ENCODE data around the gene MEGF9.
A peak's percentile ranks its signal among the peaks of the same experiment; 100 is the strongest.

MEGF9 gene

DNA sequence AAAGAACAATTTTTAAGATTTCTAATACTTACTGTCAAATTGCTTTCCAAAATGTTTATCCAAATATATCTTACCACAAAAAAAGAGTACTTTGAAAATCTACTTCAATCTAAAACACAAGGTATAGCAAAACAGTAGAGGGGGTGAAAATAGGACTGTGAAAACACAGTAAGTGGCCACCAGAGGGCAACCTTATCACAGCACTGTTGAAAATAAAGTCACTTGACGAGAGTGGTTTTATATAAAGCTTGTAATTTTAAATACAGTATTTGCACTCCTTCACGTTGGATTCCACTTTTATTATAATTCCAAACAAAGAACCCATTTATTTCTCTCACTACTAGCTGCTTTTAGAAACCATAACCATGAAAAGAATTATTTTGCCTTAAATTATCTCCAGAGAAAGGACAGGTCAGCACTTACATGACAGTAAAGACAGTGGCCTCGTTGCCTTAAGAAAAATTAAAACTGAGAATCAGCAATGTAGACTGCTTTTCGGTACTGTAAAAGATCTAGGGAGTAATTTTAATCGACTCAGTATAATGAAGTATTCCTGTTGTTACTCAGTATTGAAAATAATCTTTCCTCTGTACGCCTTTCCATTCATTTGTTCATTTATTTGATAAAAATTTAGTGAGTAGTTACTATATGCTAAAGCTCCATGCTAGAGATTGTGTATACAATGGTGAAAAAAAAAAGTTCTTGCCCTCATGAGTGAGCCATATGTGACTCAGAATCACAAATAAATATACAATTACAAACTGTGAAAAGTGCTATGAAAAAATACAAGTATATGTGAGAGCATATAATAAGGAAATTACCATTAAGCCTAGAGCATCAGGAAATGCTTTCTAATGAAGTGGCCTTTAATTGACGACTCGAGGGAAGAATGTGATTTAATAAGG is 94.3 kb downstream of the MEGF9 start:
- DNase-seq, result peak; percentile 68

DNA sequence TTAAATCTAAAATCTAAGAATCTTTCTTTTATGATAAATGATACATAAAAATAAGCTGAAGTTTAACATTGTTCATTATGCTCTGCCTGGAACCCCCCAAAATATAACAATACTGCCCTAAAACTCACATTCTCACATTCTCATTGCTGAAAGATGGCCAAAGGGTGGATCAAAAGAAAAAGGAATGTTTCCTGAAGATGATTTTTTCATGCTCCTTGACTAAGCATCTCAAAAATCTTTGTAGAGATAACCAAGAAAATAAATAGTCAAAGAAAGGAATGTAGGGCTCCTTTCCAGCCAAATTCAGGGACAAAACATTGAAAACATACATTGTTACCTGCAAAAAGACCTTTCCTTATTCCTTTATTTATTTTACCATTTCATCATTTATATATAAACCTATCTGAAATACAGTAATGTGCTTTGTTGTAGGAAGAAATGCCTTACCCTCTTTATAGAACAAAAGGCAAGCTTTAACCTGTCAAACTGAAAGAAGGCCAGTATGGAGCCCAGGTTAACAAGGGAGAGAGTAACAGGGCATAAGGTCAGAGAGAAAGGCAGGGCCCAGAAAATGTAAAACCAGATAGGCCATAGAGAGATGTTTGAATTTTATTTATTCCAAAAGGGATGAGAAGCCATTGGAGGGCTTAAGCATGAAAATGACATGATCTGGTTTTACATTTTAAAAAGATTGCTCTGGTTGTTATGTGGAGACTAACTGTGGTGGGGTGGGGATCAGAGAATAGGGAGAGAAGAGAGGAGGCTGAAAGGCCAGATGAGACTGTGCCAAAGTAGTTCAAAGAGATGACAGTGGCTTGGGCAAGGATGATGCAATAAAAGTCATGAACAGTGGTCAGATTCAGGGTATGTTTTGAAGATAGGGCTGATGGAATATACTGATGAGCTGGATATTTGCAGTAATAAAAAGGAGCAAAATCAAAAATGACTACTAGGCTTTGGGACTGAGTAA is 97.0 kb downstream of the MEGF9 start:
- DNase-seq, result no peak

- DNase-seq, result no peak
Measured at GRCh38 chr9:120612218-120612617, 102.1 kb downstream of the MEGF9 start.

GRCh38 chr9:120611690-120612068 is 102.6 kb downstream of the MEGF9 start:
- DNase-seq, result no peak

GRCh38 chr9:120610975-120611689 is 103.1 kb downstream of the MEGF9 start:
- DNase-seq, result no peak

DNA sequence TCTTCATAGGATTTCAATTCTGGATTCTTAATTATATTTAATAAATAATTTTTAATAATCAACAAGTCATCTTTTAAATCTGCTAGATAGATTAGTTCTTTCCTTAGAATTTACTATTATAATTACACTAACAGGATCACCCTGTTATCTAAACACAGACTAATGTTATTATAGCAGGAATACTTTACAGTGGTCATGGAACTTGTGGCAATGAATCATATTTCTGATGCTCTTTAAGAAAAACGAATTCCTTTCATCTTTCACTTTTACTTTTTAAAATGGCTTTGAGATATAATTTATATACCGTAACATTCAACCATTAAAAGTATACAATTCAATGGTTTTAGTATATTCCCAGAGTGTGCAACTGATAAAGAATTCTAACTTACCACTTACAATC is 104.6 kb downstream of the MEGF9 start:
- DNase-seq, result no peak

DNA sequence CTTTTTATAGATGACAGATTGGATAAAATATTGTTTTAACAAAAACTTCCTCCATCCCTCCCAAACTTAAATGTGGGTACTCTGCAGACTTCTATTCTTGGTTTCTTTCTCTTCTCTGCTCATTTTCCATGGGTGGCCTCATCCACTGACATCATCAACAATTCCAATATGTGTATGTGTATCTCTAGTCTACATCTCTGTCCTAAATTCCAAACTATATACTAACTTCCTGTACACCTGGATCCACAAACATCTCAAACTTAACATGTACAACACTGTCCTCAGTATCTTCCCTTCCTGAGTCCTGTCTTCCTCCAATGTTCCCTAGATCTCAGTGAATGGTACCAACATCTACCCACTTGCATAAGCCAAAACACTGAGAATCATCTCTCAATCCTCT is 105.8 kb downstream of the MEGF9 start:
- no peak for DNase-seq

GRCh38 chr9:120603591-120603990 is 110.7 kb downstream of the MEGF9 start:
- no peak for DNase-seq

DNA sequence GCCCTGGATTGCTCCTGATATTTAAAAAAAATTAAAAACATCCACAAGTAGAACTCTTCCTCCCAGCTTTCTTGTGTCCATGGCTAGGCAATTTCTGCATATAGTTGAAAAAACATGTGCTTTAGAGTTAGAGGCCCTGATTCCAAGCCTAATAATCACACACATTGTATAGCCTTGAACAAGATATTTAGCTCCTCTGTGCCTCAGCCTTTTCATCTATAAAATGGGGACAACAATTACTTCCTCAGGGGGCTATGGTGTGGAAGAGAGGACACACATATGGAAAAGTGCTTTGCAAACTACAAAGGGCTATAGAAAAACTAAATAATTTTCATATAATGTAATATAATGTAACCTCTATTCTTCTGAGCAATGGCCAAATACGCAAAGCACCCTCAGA is 111.3 kb downstream of the MEGF9 start:
- no peak for DNase-seq

- no peak for DNase-seq
Measured at GRCh38 chr9:120593955-120594277, 120.4 kb downstream of the MEGF9 start.

DNA sequence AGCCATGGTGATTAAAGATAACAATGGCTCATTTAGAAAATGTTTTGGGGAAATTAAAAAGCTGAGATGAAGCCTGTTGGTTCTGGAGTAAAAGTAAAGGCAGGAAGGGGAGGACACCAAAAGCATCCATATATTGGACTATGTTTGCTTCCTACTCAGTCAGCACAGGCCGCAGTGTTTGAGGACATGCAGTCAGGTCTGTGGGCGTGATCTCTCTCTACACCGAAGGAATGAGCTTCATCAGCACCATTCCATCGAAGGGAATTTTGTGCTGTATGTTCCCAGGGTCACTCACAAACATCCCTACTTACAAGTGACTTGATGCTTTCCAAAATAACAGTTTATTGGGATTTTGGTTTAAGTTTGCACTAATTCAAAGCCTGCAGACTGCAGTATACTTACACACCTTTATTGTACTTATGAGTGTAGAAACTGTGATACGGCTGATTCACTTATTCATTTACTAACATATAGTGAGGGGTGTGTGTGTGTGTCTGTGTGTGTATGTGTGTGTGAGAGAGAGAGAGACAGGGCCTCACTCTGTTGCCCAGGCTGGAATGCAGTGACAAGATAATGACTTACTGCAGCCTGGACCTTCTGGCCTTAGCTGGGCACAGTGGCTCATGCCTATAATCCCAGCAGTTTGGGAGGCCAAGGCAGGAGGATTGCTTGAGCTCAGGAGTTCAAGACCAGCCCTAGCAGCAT is 120.9 kb downstream of the MEGF9 start:
- DNase-seq, result no peak

DNA sequence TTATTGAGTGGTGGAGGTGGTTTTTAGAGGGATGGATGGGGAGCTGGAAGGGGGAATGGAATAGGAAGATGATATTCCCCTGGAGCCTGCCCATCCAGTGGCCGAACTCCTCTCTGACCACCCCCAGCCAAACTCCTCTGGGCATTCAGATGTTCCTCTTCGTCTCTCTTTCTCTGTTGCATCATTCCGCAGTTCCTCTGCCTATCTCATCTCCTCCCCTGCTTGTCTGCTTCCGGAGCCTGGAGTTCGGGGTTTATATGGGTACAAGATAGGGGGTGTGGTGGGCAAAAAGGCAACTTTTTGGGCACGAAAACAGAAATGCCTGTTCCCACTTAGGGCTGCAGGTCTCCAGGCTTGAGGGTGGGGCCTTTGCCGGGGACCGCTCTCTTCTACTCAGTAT is 122.1 kb downstream of the MEGF9 start:
- no peak for DNase-seq

GRCh38 chr9:120587328-120587727 is 126.9 kb downstream of the MEGF9 start:
- no peak for DNase-seq

- DNase-seq, result peak; percentile 81
Measured at GRCh38 chr9:120583958-120584369, 130.3 kb downstream of the MEGF9 start.

DNA sequence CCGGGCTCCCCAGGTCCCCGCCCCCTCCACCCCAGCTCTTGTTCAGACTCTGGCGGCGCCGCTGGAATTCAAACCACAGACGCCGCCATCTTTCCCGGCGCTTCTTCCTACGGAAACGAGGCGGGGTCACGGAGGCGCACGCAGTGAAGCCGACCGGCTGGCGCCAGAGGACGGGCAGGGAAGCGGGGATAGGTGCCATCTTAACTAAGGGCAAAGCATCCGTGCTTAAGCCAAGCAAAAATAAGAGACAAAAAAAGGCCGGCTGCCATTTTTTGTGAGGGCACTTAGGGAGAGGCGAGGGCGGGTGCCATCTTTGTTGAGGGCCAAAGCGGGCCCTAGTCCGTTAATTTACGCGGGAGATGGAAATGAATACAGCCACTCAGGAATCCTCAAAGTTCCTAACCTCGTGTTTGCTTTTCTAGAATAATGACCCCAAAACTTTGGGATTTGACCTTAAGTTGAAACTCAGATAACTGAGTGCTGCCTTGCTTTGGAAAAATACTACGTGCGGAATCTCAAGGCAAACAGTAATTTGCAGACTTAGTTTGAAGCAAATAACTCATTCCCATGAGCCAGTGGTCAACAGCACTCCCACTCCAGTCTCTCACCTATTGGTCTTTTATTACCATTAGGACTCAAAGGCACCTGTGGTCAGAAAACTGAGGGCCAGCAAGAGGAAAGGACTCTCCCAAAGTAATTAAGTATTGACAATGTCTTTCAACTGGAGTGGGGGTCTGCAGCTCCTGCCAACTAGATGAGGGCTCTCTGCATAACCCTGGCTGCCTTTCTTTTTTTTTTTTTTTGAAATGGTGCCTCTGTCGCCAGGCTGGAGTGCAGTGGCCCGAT is 134.0 kb downstream of the MEGF9 start, which contains the start of gene CDK5RAP2:
CDK5RAP2 (minus strand) TSS at position 117 of the 846 bp plus-strand sequence. CDS start 189 bp downstream, outside the sequence.
- DNase-seq, result peak; percentile 98

GRCh38 chr9:120579139-120580050 is 134.9 kb downstream of the MEGF9 start:
- no peak for DNase-seq

- DNase-seq, result no peak
Measured at GRCh38 chr9:120574473-120574872, 139.8 kb downstream of the MEGF9 start.

DNA sequence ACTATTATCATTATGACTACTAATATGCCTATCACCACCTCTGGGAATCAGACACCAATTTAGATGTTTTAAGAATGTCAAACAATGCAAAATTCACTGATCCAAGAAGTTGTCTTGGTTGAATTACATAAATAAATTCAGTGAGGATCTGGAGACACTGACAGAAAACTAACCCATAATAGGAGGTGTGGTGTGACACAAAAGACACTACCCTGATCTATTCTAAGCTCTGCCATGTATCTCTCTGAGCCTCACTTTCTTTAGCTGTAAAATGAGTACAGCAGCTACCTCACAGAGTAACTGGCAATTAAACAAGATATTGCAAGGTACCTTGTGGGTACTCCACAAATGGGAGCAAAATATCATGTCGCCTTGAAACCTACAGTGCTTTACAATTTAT is 141.8 kb downstream of the MEGF9 start:
- DNase-seq, result no peak

GRCh38 chr9:120571443-120572257 is 142.6 kb downstream of the MEGF9 start:
- DNase-seq, result peak; percentile 88

Measured in femur (tissue), 1 donor.